HG03378 (cell line): ENCODE data around the gene HELZ.
"Not testable (repeated sequence)": the region's sequence is repeated elsewhere in the genome, so short reads cannot be mapped to it uniquely, and the experiment has no call there.

Experiments
- ATAC-seq: cut with Tn5 transposase; IDR thresholded peaks from one replicate; pipeline ENCODE4 v1.9.1; 2021; ENCODE audit warnings: mild to moderate bottlenecking, moderate library complexity; ENCODE audit not compliant: unreplicated experiment

HELZ gene, protein sequence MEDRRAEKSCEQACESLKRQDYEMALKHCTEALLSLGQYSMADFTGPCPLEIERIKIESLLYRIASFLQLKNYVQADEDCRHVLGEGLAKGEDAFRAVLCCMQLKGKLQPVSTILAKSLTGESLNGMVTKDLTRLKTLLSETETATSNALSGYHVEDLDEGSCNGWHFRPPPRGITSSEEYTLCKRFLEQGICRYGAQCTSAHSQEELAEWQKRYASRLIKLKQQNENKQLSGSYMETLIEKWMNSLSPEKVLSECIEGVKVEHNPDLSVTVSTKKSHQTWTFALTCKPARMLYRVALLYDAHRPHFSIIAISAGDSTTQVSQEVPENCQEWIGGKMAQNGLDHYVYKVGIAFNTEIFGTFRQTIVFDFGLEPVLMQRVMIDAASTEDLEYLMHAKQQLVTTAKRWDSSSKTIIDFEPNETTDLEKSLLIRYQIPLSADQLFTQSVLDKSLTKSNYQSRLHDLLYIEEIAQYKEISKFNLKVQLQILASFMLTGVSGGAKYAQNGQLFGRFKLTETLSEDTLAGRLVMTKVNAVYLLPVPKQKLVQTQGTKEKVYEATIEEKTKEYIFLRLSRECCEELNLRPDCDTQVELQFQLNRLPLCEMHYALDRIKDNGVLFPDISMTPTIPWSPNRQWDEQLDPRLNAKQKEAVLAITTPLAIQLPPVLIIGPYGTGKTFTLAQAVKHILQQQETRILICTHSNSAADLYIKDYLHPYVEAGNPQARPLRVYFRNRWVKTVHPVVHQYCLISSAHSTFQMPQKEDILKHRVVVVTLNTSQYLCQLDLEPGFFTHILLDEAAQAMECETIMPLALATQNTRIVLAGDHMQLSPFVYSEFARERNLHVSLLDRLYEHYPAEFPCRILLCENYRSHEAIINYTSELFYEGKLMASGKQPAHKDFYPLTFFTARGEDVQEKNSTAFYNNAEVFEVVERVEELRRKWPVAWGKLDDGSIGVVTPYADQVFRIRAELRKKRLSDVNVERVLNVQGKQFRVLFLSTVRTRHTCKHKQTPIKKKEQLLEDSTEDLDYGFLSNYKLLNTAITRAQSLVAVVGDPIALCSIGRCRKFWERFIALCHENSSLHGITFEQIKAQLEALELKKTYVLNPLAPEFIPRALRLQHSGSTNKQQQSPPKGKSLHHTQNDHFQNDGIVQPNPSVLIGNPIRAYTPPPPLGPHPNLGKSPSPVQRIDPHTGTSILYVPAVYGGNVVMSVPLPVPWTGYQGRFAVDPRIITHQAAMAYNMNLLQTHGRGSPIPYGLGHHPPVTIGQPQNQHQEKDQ (N-terminal part only)

GRCh38 chr17:67245073-67245693 lies at the start of gene HELZ:
TSS of gene HELZ (minus strand) at chr17:67245196. CDS start at chr17:67218804, 26,392 bp downstream.
- ATAC-seq, result peak; percentile 42

DNA sequence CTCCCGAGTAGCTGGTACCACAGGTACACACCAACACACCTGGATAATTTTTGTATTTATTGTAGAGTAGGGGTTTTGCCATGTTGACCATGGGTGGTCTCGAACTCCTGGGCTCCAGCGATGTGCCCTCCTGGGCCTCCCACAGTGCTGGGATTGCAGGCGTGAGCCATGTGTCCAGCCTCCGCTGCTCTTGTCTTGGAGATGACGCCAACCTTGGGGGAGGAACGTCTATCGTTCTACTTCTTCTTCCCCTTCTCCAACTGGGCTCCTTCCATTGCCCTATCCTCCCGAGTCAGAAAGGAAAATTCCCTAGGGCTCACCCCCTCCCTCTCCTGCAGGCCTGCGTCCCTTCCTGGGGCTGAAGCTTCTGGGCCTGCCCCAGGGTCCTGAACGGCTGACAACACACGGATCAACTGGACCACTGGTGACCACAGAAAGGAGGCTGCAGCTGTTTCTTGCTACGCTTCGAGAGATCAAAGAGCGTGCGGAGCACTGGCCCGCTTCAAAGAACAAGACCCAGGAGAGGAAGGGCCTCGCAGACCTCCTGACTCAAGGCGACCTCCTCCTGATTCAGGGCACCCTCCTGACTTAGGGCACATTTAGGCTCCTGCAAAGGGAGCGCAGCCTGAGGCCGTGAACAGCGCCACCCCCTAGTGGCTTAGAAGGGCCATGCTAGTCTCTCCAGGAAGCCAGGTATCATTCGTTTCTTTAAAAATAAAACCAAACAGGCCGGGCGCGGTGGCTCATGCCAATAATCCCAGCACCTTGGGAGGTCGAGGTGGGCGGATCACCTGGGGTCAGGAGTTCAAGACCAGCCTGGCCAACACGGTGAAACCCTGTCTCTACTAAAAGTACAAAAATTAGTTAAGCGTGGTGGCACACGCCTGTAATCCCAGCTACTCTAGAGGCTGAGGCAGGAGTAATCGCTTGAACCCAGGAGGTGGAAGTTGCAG lies 48.5 kb upstream of the HELZ start:
- peak; percentile 83 for ATAC-seq

- ATAC-seq, result no peak
Observed at GRCh38 chr17:67290711-67291291, 45.8 kb upstream of the HELZ start.

DNA sequence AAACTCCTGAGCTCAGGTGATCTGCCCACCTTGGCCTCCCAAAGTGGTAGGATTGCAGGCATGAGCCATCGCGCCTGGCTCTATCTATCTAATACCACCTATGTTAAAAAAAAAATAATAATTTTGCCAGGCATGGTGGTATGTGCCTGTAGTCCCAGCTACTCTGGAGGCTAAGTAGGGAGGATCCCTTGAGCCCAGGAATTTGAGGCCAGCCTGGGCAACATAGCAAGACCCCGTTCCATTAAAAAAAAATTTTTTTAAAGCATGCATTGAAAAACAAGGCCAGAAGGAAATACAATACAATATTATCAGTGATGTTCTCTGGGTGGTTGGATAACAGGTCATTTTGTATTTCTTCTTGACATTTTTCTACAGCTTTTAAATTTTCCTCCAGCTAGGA lies 45.2 kb upstream of the HELZ start:
- no peak for ATAC-seq

GRCh38 chr17:67289181-67289876 lies 44.3 kb upstream of the HELZ start:
- ATAC-seq, result no peak

DNA sequence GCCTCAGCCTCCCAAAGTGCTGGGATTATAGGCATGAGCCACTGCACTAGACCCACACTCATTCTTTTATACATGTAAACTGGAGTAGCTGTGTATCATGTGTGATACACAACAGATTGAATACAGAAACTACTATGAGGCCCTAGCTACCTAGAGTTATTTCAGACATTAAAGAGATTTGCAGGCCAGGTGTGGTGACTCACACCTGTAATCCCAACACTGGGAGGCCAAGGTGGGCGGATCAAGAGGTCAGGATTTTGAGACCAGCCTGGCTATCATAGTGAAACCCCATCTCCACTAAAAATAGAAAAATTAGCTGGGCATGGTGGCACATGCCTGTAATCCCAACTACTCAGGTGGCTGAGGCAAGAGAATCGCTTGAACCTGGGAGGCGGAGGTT lies 41.8 kb upstream of the HELZ start:
- ATAC-seq, result not testable (repeated sequence)

DNA sequence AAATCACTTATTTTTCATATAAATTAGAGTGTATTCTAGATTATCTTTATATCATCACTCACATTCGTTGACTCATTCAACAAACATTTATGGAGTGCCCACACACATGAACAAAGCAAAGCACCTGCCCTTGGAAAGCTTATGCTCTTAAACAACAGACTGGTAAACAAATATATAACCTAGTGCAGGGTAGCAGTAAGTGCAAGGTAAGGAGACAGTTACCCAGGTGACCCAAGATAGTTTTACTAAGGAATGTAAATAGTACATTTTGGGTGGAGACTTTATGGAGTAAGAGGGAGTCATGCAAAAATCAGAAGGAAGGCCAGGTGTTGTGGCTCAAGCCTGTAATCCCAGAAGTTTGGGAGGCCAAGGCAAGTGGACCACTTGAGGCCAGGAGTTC lies 40.4 kb upstream of the HELZ start:
- no peak for ATAC-seq

DNA sequence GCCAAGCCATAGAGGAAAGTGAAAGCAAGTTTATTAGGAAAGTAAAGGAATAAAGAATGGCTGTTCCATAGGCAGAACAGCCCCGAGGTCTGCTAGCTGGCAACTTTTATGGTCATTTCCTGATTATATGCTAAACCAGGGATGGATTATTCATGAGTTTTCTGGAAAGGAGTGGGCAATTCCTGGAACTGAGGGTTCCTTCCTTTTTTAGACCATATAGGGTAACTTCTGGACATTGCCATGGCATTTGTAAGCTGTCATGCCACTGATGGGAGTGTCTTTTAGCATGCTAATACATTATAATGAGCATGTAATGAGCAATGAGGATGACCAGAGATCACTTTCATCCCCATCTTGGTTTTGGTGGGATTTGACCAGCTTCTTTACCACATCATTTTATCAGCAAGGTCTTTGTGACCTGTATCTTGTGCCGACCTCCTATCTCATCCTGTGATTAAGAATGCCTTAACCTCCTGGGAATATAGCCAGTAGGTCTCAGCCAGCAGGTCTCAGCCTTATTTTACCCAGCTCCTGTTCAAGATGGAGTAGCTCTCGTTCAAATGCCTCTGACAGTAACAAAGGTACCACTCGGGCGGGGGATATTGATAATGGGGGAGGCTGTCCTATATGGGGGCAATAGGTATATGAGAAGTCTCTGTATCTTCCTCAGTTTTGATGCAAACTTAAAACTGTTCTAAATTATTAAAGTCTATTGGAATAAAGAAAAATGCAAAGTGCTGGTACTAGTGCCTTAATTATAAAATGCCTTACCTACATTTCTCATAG lies 38.9 kb upstream of the HELZ start:
- no peak for ATAC-seq

DNA sequence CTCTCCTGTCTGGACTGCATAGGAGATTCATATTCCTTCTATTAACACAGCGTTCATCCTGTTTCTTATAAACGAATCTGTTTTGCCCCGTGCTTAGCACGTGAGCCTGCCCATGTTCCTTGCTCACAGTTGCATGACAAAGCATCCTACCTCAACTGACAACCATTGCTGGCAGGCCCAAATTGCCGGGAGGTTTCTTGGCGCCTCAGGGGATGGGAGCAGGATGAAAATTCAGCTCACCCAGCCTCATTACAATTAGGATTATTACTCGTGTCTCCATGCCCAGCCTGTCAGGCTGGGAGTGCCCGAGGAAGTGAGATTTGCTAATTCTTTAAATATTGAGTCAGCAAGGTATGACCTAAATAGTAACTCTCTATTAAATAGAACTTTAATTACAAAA lies 36.7 kb upstream of the HELZ start:
- ATAC-seq, result no peak

- ATAC-seq, result no peak
Observed at GRCh38 chr17:67281053-67281452, 36.1 kb upstream of the HELZ start.

DNA sequence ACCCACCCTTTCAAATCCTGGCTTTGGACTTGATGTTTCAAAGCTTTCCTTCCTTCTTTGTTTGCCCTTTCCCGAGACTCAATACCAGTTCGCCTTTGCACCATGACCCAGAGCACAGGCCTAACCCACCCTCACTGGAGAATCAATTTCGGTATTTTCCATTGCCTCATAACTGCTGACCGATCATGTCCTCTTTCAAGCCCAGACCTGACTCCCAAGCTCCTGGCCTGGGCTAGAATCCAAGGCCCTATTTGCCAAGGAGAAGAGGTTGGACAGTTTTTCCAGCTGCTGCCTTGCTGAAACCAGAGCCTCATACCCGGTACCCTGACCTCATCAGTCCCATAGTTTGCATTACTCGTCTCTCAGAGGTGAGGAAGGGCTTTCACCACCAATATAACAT lies 35.3 kb upstream of the HELZ start:
- ATAC-seq, result no peak

DNA sequence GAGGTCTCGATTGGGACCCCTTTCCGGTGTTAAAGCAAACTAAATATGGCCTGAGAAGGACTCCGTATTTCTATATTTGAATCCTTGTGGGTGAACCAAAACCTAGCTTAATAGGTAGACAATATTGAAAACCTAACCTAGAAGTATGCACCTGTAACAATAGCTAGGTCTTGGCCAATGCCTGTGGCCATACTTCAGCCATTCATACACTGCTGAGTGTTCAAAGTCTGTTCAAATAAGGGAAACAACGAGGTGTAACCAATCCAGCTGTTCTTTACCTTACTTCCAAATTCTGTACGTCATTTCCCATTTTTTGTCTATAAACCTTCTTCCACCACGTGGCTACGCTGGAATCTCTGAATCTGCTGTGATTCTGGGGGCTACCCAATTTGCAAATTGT lies 34.1 kb upstream of the HELZ start:
- ATAC-seq, result no peak

GRCh38 chr17:67278363-67278762 lies 33.4 kb upstream of the HELZ start:
- ATAC-seq, result no peak

- ATAC-seq, result no peak
Observed at GRCh38 chr17:67276075-67276474, 31.1 kb upstream of the HELZ start.

DNA sequence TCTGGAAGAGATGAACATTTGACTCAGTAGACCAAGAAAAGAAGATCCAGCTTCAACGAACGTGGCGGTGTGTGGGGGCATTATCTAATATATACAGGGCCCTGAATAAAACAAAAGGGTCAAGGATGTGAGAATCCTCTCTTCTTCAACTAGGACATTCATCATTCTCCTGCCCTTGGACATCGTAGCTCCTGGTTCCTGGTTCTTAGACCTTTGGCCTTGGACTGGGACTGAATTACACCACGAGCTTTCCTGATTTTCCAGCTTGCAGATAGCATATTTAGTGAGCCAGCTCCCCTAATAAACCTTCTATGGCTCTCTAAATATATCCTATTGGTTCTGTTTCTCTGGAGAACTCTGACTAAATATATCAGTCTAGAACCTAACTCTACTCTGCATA lies 29.5 kb upstream of the HELZ start:
- ATAC-seq, result no peak

GRCh38 chr17:67273900-67274299 lies 28.9 kb upstream of the HELZ start:
- no peak for ATAC-seq

DNA sequence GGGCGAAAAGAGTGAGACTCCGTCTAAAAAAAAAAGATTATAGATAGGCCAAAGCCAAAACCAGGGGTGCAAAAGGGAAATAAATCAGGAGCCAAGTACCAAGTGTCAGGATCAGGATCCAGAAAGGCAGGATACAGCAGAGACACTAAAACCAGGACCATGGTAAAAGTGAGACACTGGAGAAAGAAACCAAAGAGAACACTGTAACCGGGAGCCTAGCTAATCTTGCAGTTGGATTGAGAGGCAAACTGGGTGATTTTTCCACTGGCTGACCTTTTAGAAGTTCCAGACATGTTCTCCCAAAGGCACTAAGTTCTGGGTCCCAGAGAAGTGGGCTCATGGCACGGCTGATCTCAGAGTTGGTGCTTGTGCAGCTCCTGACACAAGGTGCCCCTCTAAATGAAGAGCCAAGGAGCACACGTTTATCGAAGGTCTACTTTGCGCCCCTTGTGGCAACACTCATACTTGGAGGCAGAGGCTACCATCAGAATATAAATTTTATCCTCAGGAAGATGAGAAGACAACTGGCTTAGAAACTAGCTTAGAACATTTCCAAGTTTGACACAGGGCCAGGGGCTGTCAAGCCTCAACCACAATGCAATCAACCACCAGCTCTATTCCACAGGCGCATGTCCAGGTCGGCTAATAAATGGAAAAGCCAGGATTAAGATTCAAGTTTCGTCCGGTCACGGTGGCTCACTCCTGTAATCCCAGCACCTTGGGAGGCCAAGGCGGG lies 27.5 kb upstream of the HELZ start:
- ATAC-seq, result no peak
